Measurements from ENCODE around the gene AKT3. TPM values are rescaled to one million over a fixed set of nuclear protein-coding genes. Genes with fewer than 3 reads are reported as not detected.

The AKT3 gene
- polyA plus RNA-seq, 2 of the 4 experiments (the other 2 are of a cell fraction), result 18.4 to 43.5 TPM

- TF ChIP-seq EHMT2 (IDR thresholded peaks at IDR 0.05; ENCODE audit: low read depth), result no peak
- TF ChIP-seq, protein P1, sequence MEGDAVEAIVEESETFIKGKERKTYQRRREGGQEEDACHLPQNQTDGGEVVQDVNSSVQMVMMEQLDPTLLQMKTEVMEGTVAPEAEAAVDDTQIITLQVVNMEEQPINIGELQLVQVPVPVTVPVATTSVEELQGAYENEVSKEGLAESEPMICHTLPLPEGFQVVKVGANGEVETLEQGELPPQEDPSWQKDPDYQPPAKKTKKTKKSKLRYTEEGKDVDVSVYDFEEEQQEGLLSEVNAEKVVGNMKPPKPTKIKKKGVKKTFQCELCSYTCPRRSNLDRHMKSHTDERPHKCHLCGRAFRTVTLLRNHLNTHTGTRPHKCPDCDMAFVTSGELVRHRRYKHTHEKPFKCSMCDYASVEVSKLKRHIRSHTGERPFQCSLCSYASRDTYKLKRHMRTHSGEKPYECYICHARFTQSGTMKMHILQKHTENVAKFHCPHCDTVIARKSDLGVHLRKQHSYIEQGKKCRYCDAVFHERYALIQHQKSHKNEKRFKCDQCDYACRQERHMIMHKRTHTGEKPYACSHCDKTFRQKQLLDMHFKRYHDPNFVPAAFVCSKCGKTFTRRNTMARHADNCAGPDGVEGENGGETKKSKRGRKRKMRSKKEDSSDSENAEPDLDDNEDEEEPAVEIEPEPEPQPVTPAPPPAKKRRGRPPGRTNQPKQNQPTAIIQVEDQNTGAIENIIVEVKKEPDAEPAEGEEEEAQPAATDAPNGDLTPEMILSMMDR (IDR thresholded peaks at IDR 0.05), result no peak
- TF ChIP-seq PHF8 (IDR thresholded peaks at IDR 0.05; ENCODE audit: borderline replicate concordance, low read depth), result no peak
- no peak for TF ChIP-seq EHF (CRISPR knock-in tag; IDR thresholded peaks at IDR 0.05)
- TF ChIP-seq CEBPB (IDR thresholded peaks at IDR 0.05), result no peak
- TF ChIP-seq, protein P2, sequence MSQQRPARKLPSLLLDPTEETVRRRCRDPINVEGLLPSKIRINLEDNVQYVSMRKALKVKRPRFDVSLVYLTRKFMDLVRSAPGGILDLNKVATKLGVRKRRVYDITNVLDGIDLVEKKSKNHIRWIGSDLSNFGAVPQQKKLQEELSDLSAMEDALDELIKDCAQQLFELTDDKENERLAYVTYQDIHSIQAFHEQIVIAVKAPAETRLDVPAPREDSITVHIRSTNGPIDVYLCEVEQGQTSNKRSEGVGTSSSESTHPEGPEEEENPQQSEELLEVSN (IDR thresholded peaks at IDR 0.05; ENCODE audit: borderline replicate concordance, low read depth), result no peak
- no peak for TF ChIP-seq CBX2 (IDR thresholded peaks at IDR 0.05; ENCODE audit: borderline replicate concordance, low read depth)
- no peak for TF ChIP-seq CHD4 (IDR thresholded peaks at IDR 0.05; ENCODE audit: borderline replicate concordance)
- TF ChIP-seq FOXS1 (CRISPR knock-in tag; IDR thresholded peaks at IDR 0.05), result no peak
- no peak for TF ChIP-seq ZFP36 (IDR thresholded peaks at IDR 0.05; ENCODE audit: borderline replicate concordance, partially characterized antibody)
- no peak for TF ChIP-seq SMC3 (IDR thresholded peaks at IDR 0.05)
- no peak for TF ChIP-seq NR3C1 (IDR thresholded peaks at IDR 0.05)
- no peak for TF ChIP-seq POLR2AphosphoS2 (conservative IDR thresholded peaks at IDR 0.05; ENCODE audit: low read length)
- TF ChIP-seq ESRRA (IDR thresholded peaks at IDR 0.05; ENCODE audit: borderline replicate concordance, low read length), result no peak
- Histone ChIP-seq H3K4me2 (peak overlapping the region; percentile 19), H3K4me3 (no peak overlapping the region), H3K4me1 (peaks cover 13% of the 10 kb centered on the region), H3K27ac (peak overlapping the region in 1 of 2 experiments; percentile 7; a peak in 1 of 6 replicates), H3K9me3 (no peaks in the 10 kb centered on the region)
- ATAC-seq (peak in 1 of 2 experiments; percentile 65; a peak in 3 of 6 replicates), DNase-seq (ENCODE audit: low read depth in 1 of 2, low spot score in 1 of 2) (no peak), FAIRE-seq (no peak)
- POLR2A ChIA-PET, result no interaction called here
- CTCF ChIA-PET, result interaction anchor here (1.4 kb wide), 1 partner anchor 16 kb away, joined by 4 read pairs; no protein-coding TSS in a partner anchor
Observed at GRCh38 chr1:243549108-243549507, 300.9 kb downstream of the AKT3 start.

- ChIA-PET POLR2A (no interaction called here), CTCF (interaction anchor here (1.4 kb wide), 1 partner anchor 15 kb away, joined by 4 read pairs; no protein-coding TSS in a partner anchor)
- Histone ChIP-seq H3K27ac (no peak overlapping the region), H3K4me1 (peaks cover 13% of the 10 kb centered on the region), H3K9me3 (no peaks in the 10 kb centered on the region), H3K4me2 (no peak overlapping the region), H3K4me3 (no peak overlapping the region)
- TF ChIP-seq MAZ (IDR thresholded peaks at IDR 0.05; ENCODE audit: borderline replicate concordance, low read depth, low read length) (no peak), TFCP2L1 (CRISPR knock-in tag; IDR thresholded peaks at IDR 0.05) (no peak), TP53 (CRISPR knock-in tag; IDR thresholded peaks at IDR 0.05) (no peak), CHD4 (IDR thresholded peaks at IDR 0.05; ENCODE audit: borderline replicate concordance) (no peak), RAD21 (conservative IDR thresholded peaks at IDR 0.05 in 1 of 2, IDR thresholded peaks at IDR 0.05 in 1 of 2) (no peak), BHLHE40 (IDR thresholded peaks at IDR 0.05; ENCODE audit: low read depth, low read length) (no peak), CBX2 (IDR thresholded peaks at IDR 0.05; ENCODE audit: borderline replicate concordance, low read depth) (no peak), POLR2AphosphoS2 (conservative IDR thresholded peaks at IDR 0.05; ENCODE audit: low read length) (no peak), HOXA7 (CRISPR knock-in tag; IDR thresholded peaks at IDR 0.05) (no peak), SREBF2 (IDR thresholded peaks at IDR 0.05) (no peak), MYC (IDR thresholded peaks at IDR 0.05; ENCODE audit: borderline replicate concordance, low read length) (no peak), EHMT2 (IDR thresholded peaks at IDR 0.05; ENCODE audit: low read depth) (no peak), RNF2 (IDR thresholded peaks at IDR 0.05; ENCODE audit: borderline replicate concordance, low read depth) (no peak), REST (IDR thresholded peaks at IDR 0.05) (no peak), ELK1 (IDR thresholded peaks at IDR 0.05; ENCODE audit: low read depth, low read length) (no peak)
- WGBS (ENCODE audit: missing lambda C conversion rate), result 96% methylated on average over 1 of the region's 1 CpG
- ATAC-seq (no peak), FAIRE-seq (no peak), DNase-seq (ENCODE audit: low read depth in 1 of 2, low spot score in 1 of 2) (no peak)
Observed at GRCh38 chr1:243548516-243548915, 301.5 kb downstream of the AKT3 start.

All from A549 (cell line).